ENCODE results near the gene SSBP3.
"Not testable (repeated sequence)": the region's sequence is repeated elsewhere in the genome, so short reads cannot be mapped to it uniquely, and the experiment has no call there.

Gene SSBP3

DNA sequence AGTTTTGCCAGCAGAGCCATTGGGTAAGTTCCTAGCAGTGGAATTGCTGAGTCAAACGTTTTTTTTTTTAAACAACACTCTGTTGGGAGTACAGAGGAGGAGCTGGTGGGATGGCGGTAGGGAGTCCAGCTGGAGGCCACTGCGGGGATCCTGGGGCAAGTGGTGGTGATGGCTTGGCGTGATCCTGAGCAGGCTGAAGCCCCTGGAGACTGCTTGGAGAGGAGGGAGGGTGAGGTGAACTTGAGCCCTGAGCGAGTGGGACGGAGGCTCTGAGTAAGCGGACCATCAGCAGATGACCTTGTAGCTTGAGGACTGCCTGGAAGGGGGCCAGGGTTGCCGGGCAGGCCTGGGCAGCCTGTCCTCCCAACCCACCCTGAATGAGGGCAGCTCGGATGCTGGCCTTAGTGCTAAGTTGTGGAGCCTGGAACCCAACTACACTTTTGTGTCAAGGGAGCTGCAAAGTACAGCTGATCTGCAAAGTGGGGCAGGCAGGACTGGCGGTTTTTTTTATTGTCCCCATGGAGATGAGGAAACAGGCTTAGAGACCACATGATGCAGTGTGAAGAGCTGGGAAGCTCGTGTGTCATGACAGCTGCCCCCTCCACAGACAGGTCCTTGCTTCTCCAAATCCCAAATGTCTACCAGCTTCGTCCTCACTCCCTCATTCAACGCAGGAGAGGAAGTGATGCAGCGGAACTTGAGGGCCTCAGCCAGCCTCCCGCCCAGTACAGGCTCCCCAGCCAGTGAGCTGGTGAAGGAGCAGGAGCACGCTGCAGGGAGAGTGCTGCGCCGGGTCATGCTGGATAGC, 186.0 kb downstream of the SSBP3 start:
- no peak overlapping the region for H3K4me3 ChIP-seq (ENCODE audit: low read depth, low read length)
- TF ChIP-seq, protein P1, sequence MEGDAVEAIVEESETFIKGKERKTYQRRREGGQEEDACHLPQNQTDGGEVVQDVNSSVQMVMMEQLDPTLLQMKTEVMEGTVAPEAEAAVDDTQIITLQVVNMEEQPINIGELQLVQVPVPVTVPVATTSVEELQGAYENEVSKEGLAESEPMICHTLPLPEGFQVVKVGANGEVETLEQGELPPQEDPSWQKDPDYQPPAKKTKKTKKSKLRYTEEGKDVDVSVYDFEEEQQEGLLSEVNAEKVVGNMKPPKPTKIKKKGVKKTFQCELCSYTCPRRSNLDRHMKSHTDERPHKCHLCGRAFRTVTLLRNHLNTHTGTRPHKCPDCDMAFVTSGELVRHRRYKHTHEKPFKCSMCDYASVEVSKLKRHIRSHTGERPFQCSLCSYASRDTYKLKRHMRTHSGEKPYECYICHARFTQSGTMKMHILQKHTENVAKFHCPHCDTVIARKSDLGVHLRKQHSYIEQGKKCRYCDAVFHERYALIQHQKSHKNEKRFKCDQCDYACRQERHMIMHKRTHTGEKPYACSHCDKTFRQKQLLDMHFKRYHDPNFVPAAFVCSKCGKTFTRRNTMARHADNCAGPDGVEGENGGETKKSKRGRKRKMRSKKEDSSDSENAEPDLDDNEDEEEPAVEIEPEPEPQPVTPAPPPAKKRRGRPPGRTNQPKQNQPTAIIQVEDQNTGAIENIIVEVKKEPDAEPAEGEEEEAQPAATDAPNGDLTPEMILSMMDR (IDR thresholded peaks at IDR 0.05; ENCODE audit: low read depth, low read length) = no peak

DNA sequence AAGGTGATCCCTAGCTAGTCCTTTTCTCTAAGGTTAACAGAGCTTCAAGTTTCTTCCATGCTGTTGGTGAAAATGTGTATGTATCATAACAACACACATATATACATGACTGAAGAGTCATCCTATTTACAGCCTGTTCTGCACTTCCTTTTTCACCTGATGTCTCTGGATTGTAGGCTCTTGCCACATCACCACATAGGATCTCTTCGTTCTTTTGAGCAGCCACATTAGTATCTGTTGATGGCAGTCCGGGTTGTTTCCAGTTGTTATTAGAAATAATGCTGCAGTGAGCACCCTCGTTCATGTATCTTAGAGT, 186.5 kb downstream of the SSBP3 start:
- TF ChIP-seq, protein P1 (IDR thresholded peaks at IDR 0.05; ENCODE audit: low read depth, low read length) = no peak

DNA sequence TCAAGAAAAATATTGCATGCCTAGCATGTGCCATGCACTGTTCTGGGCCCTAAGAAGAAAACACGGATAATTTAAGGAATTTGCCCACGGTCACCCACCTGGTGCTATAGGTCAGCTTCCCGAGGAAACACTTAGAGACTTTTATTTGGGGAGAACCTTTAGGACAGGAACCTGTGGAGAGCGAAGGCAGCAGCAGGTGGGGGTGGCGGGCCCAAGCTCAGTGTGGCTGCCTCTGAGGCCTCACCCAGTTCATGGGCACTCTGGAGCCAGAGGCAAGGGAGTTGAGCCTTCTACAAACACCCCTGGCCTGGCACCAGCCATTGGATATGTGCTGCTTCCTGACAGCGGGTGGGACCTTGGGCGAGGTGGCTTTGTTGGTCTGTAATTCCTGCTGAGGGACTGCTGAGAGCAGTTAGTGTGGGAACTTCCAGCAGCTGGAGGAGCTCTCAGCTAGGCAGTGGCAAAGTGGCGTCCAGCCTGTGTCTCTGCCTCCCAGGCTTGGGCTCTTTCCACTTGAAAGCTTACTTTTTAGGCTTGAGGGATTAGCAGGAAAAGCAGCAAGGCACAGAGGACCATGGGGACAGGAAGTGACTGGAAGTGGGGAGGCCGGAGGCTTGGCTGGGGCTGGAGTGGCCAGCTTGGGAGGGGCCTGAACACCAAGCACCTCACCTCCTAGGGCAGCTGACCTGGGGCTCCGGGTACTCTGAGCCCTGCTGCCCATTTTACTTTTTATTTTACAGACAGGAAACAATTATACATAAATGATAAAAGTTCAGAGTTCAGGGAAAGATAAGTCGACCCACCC, 187.1 kb downstream of the SSBP3 start:
- H3K4me3 ChIP-seq (ENCODE audit: low read depth, low read length) = no peak overlapping the region
- TF ChIP-seq, protein P1 (IDR thresholded peaks at IDR 0.05; ENCODE audit: low read depth, low read length) = no peak

More for the DNA sequence above, 186.5 kb downstream of the SSBP3 start:
- H3K4me3 ChIP-seq (ENCODE audit: low read depth, low read length) = no peak overlapping the region

DNA sequence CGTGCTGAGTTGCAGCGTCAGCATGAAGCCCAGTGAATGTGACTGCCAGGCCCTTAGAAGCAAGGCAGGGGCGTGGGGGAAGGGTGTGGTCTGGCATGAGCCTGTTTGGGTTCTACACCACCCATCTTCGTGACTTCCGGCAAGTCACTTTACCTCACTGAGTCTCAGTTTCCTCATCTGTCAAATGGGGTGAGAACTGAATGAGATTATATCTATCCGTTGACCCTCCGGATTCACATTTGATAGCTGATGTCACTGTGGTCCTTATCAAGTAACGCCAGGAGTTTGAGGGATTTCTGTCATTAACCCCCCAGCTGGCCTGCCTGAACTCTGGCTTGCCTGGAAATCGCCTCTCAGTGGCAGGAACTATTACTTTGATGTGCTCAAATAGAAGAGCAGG, 190.7 kb downstream of the SSBP3 start:
- TF ChIP-seq, protein P1 (IDR thresholded peaks at IDR 0.05; ENCODE audit: low read depth, low read length) = no peak
- H3K4me3 ChIP-seq (ENCODE audit: low read depth, low read length) = no peak overlapping the region

DNA sequence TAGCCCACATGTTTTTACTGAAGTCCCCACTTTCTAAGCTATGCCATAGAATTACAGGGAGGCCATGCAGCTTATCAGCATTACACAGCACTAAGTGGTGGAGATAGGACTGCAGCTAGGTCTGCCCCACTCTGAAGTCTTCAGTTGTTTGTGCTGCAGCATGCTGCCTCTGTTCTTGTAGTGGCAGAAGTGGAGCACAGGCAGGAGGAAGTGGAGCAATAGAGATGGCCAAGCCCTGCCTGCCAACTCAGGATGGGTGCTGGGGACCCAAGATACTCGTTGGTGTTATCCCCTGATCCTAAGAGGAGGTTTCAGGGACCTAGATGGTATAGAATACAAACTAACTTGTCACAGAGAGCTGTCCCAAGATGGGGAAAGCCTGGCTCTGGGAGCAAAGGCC, 193.3 kb downstream of the SSBP3 start:
- TF ChIP-seq, protein P1 (IDR thresholded peaks at IDR 0.05; ENCODE audit: low read depth, low read length) = no peak
- H3K4me3 ChIP-seq (ENCODE audit: low read depth, low read length) = no peak overlapping the region

DNA sequence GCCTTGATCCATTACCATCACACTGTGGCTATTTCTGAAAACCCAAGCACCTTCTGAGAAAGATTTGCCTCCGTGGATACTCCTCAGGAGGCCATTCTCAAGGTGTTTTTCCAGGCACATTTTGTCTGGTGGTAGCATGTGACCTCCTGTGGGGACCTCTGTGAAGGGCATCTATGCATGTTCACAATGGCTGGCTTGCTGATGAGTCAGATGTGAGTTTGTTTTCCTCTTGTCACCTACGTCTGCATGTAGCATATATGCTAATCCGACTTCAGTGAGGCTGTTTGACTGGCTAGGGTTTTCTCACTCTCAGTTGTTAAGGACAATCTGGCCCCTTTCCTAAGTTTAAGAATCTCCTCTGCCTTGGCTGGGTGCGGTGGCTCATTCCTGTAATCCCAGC, 198.3 kb downstream of the SSBP3 start:
- not testable (repeated sequence) for H3K4me3 ChIP-seq (ENCODE audit: low read depth, low read length)

DNA sequence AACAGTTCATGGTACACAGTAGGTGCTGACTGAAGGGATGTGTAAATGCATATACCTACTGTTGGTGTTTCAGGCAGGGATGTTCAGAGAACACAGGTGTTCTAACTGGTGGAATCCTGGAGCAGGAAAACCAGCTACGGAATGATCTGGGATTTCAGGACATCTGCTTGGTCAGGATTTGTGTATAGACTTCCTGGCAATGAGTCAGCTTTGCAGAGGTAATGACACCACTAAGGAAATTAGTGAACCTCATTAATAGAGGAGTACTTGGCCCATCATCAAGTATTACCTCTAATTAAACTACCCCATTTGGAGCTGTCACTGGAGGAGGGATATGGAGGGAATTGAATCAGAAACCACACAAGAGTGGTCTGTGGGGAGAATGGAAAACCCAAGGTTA, 198.9 kb downstream of the SSBP3 start:
- no peak overlapping the region for H3K4me3 ChIP-seq (ENCODE audit: low read depth, low read length)
- TF ChIP-seq, protein P1 (IDR thresholded peaks at IDR 0.05; ENCODE audit: low read depth, low read length) = no peak
